Cardiac septum (tissue), 1 donor: Measurements from ENCODE around the gene WDR26. TPM values are rescaled to one million over a fixed set of nuclear protein-coding genes. Genes with fewer than 3 reads are reported as not detected.

Experiments used
- DNase-seq: peaks from one replicate; pipeline ENCODE4 v3.0.0-alpha.2; 2020; ENCODE audit warnings: low spot score
- intact Hi-C: fragments of 100-400 bp; cut with DNase I; formaldehyde crosslinking; loops from one replicate; pipeline ENCODE4 v1.14.0; 2022
- total RNA-seq: library from RNA; stranded (reverse); fragmentation: NEBNext Ultra II Directional; extraction: Animal tissue kit (Norgen Biotek cat#: 25700); gene quantifications from one replicate; pipeline ENCODE4 v1.2.1, GENCODE V29; 2021
- donor health status: DM: no; HTN: no; CAD: no.

The WDR26 gene
- total RNA-seq, 1 donor from 2014 or later = 61.8 TPM

DNA sequence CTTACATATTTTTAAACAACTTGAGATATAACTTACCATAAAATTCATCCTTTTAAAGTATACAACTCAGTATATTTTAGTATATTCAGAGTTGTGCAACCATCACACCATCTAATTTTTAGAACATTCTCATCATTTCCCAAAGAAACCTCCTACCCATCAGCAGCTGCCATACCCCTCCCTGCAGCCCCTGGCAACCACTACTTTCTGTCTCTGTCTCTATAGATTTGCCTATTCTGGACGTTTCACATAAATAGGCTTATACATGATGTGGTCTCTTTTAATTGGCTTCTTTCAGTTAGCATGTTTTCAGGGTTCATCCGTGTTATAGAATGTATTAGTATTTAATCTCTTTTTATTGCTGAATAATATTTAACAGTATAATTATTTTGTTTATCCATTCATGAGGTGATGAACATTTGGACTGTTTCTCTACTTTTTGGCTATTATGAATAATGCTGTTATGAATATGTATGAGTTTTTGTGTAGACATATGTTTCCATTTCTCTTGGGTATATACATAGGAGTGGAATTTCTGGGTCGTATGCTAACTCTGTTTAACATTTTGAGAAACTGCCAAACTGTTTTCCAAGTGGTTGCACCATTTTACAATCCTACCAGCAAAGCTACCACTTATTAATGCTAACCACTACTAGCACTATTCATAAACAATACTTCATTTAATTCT, 29.5 kb downstream of the WDR26 start:
- no peak for DNase-seq
- intact Hi-C loops = no loop called here

DNA sequence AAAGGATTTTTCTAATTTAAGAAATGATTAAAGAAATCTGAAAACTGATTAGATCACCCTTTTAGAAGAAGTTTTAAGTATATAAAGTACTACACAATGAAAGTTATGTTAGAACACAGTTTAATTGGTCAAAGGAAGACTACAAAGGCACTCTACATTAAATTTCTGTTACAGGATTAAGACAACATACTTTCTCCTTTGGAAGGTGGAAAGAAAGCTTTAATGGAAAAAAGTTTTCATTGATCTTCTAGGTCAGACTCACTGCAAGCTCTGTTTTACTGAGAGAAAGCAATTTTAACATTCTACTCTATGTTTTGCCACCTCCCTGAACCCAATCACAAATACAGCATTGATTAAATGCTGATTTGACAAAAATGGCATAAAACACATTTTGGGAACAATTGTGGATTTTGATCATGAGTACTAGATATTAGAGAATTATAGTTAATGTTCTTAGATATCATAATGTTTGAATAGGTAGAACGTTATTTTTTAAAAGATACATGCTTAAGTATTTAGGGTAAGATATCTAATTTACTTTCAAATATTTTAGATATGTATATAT, 32.0 kb downstream of the WDR26 start:
- no peak for DNase-seq
- intact Hi-C loops = no loop called here

DNA sequence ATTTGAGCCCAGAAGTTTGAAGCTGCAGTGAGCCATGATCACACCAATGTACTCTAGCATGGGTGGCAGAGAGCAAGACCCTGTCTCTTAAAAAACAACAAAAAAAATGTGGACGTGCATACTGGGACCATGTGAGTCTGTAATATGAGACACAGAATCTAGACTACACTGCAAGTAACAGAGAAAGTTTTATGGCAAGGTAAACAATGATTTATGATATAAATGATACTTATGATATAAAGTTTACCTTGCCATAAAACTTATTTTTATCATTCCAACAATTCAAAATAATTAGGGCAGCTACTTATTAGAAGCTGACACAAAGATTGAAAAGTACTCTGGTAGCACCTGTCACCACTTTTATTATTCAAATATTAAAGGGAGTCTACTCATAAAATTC, 34.7 kb downstream of the WDR26 start:
- intact Hi-C loops = no loop called here
- DNase-seq = no peak

DNA sequence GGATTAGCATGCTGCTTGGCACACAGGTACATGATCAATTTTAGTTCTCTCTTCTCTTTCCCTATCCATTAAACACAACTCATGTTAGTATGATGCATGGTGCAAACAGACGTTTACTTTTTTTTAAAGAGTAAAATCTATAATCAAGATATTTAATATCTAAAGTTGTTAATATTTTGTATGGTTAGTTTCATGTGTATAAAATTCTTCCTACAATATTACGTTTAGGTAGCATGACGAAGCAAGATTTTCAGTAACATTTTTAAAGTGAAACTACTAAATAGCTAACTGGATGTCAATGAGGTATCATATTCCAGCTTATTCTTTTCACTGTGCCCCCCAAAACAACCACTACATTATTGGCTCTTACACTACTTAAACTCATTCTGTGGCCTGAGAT, 41.3 kb downstream of the WDR26 start:
- no peak for DNase-seq
- intact Hi-C loops = no loop called here

DNA sequence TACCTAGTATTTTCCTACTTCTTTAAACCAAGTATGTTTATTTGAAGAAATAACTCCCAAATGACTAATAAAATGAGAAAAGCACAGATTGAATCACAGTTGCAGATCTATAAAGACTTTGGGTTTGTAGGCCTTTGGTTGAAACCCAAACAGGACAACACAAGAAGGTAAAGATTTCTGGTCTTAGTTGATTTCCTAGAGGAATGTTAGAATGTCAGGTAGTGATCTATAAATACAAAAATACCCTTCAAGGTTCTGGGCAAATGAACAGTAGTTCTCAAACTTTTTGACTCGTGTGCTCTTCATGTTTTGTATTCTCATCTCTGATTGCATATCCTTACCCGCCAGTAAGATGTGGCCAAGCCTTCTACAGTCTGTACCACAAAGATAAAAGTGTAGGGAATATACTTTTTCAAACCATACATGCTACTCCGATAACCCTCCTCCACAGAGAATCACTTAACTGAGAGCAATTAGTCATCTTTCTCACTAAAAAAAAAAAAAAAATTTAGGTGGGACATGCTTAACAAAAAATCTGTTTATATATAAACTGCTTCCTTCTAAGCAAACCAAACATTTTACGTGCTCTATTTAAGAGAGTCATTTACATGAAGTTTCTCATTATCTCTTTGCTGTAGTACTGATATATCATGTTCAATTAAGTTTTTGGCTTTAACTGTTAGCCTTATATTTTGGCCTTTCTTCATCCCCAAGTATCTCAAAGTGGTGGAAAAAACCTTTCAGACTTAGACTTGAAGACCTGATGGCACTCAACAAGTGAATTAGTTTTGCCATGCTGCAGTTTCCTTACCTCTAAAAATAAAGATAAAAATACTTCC, 42.0 kb downstream of the WDR26 start:
- DNase-seq = no peak
- intact Hi-C loops = no loop called here

DNA sequence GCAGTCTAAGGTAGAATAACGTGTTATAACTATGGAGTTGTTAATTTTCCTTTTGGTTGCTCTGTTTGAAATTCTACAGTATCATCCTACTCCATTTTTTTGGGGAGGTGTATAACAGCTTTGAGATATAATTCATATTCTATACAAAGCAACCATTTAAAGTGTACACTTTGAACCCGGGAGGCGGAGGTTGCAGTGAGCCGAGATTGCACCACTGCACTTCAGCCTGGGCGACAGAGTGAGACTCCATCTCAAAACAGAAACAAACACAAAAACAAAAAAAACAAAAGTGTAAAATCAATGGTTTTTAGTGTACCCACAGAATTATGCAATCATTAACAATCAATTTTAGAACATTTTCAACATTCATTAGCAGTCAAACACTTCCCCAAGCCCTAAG, 44.1 kb downstream of the WDR26 start:
- intact Hi-C loops = no loop called here
- DNase-seq = no peak

DNA sequence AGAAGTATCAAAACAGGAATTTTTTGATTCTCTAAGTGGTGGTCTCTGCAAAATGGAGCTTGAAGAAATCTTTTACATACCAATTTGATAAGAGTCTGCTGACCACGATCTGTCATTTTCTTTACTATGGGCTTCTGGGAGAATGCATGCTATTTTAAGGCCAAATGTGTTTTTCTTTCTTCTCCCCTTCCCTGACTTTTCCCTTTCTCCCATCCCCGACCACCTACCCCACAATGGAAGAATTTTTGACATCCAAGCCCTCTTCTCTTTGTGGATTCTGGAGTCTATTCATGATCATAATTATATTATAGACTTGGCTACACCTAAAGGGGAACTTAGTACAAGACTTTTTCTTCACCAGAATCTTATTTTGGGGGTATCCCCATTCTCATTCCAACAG, 46.7 kb downstream of the WDR26 start:
- intact Hi-C loops = no loop called here
- DNase-seq = no peak

DNA sequence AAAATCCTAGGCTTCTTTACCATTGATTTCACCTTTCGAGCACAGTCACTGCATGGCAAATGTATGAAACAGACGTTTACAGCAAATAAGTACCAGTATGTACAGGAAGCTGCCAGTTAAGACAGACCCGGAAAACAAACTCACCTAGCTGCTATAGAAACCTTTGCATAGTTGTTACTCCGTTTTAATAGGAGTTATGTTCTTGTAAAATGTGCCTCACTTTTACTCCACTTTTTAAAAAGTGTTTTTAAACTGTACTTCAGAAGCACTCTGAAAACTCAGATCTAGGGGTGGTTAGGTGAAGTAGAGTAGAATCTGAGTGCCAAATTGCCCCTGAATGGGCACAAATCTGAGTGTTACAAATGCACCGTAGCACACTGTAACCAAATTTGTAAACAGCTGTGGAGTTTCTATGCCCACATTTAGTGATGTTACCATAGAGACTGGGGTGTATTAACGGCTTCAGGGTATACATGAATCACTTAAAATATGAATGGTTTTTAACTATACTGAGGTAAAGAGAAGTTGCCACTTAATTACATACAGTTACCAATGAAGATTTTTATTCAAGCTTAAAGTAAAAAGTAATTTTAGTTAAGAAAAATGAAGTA, 47.2 kb downstream of the WDR26 start:
- intact Hi-C loops = no loop called here
- DNase-seq = no peak

DNA sequence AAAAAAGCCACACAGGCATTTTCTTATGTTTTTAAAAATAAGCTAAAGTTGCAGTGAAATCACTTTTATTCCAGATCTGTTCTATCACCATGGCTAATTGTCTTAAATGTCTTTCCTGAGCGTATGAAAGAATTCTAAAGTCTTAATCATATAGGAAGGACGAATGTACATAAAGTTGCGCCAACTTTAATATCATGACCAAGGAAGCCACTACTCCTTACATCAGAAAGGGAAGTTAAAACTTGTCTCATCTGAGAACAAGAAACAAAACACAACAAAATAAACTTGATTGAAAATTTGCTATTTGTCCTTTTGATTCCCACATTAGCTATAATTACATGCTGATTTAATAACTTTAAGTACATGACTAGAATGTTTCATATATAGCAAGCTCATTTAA, 51.4 kb downstream of the WDR26 start:
- DNase-seq = no peak
- intact Hi-C loops = no loop called here

DNA sequence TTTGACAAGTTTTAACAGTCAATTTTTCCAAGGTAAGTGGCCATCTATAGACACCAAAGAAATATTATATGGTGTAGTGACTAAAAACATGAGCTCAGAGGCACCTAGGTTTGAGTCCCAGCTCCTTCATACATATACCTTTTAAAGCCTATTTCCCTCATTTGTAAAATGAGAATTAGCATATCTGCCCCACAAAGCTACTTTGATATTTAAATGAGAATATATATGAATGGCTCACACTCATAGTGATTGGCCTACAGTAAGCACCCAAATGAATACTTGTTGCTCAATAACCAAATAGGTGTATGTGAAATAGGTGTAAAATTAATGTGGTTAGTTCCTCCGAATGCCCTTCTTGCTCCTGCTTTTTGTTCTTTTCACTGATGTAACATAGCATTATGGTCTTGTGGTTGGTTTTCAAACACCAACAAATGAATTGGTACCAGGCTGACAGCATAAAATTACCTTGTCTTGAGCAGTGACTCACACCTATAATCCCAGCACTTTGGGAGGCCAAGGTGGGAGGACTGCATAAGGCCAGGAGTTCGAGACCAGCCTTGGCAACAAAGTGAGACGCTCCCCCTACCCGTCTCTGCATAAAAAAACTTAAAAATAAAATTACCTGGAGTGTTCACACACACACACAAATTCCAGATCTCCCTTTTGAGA, 52.6 kb downstream of the WDR26 start:
- intact Hi-C loops = no loop called here
- no peak for DNase-seq

DNA sequence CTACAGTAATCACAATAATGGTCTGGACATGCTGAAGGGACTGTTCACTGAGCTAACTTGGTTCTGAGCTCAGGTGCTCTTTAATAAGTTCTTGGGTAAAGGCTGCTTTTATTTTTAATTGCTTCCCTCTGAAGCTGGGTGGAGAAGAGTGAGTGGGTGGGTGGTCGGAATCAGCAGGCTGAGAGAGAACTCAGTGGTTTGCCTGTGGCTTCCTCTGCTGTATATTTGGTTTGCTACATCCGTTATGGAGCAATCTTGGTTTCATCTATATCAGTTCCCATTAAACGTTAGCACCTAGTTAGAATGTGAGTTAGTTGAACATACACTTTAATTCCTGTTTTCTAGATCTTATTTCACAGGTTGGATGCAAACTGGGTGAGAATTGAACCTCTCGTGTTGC, 54.6 kb downstream of the WDR26 start:
- intact Hi-C loops = no loop called here
- DNase-seq = no peak

DNA sequence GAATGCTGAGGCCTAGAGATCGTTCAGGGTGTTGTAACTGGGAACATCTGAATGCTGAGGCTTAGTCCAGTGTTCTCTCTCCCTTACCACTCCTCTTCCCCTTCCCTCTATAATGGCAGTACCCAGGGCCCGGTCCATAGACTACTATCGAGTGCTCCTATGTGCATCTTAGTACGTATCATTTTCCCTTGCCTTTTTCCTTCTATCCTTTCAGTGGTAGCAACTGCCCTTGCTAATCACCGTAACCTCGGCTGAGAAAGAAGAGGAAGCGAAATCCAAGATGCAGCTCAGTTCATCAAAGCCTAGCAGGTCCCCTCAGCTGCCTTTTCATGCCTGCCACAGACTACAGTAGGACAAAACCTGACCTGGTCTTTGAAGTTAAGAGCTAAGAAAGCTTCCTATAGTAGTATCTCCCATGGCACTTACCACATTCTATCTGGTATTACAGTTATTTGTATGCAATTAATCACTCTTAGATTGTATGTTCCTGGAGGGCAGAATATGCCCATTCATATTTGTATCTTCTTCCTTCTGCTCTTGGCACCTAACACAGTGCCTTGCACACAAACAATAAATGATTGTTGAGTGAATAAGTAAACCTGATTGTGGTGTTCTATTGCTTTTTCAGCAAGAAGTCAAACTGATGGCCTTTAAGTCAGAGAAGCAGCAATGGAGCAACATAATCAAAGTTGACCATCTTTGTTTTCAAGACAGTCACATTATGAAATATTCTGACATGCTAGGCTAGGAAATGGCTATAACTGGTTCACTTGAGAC, 55.6 kb downstream of the WDR26 start:
- intact Hi-C loops = no loop called here
- no peak for DNase-seq

DNA sequence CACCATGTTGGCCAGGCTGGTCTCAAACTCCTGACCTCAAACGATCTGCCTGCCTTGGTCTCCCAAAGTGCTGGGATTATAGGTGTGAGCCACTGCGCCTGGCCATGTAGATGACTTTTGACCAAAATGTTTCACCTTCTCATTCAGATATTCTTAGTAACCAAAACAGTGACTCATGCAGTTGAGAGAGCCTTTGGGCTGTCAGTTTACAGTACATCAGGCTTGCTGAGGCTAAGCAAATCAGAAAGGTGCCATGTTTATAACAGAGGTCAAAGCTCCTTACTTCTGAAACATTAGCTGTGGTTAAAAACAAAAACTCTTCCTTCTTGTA, 57.0 kb downstream of the WDR26 start:
- no peak for DNase-seq
- intact Hi-C loops = no loop called here

DNA sequence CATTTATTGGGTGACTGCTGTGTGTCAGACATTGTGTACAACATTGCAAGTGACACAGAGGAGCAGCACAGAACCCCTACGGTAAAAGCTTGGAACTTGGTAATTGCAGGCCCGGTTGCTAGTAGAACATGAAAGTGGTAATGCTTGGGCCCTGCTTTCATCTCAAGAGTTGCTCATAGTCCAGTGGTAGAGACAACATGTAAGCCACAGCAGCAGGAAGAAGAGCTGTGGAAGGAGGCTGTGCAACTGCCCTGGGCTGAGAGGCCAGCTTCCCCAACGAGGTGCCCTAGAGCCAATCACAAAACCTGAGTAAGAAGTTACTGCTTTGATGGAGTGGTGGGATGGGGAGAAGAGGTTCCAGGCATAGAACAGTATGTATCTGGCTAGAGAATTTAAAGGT, 59.5 kb downstream of the WDR26 start:
- no peak for DNase-seq
- intact Hi-C loops = no loop called here

DNA sequence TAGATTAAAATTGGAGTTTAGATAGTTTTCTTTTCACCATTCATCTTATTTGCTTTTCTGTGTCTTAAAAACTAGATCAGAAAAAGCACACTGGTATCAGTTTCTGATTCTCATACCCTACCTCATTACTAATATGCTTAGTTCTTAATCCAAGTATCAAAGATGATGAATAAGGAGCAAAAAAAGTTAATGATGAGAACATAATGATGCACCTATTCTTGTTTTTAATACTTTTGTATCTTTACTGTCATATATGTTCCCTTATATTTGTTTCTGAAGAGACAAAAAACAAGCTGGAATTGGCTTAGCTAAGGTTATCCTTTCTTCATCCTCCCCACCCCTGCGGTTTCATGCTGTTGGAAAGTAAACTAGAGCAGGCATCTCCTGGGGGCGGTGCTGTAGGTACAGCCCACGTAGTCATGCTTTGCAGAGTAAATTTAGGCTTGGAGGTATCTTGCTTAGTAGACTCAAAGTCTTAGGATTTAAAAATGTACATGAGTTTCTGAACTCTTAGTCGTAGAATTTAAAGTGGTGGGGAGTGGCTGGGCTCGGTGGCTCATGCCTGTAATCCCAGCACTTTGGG, 61.5 kb downstream of the WDR26 start:
- no peak for DNase-seq
- intact Hi-C loops = no loop called here

DNA sequence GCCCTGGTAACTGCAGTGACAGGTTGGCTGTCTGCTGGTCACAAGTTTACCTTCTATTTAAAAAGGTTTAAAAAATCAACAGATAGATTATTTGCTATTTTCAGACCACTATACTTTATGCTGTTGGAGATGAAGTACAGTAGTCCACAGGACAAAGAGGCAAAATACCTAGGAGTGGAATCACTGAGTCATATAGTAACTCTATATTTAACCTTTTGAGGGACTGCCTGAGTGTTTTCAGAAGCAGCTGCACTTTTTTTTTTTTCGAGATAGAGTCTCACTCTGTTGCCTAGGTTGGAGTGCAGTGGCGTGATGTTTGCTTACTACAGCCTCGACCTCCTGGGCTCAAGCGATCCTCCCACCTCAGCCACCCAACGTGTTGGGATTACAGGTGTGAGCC, 66.2 kb downstream of the WDR26 start:
- DNase-seq = no peak
- intact Hi-C loops = no loop called here

DNA sequence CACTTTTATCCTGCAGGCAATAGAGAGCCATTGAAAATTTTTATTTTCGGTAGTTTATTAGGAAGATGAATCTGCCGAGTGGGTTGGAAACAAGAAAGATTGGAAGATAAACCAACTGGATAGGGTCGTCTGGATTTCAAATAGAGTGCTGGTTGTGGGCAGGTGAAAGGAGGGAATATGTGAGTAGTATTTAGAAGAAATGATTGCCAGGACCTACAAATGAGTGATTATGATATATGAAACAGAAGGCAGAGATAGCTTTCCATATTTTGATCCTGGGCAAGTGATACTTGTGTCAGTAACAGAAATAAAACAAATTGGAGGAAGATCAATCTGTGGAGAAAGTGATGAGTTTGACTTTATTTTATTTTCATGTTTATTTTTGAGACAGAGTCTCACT, 75.4 kb downstream of the WDR26 start:
- intact Hi-C loops = no loop called here
- DNase-seq = no peak

DNA sequence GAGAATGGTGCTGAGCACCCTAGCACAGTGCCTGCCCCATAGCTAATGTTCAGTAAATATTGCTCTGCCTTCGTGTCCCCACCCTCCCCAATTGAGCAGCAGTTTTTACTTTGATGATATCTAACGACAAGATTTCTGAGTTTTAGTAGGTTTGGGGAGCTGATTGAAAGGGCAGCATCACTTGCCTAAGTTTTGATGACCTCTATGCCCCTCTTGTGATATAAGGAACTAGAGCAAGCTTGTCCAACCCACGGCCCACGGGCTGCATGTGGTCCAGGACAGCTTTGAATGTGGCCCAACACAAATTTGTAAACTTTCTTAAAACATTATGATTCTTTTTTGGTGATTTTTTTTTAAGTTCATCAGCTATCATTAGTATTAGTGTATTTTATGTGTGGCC, 76.4 kb downstream of the WDR26 start:
- intact Hi-C loops = no loop called here
- DNase-seq = no peak

DNA sequence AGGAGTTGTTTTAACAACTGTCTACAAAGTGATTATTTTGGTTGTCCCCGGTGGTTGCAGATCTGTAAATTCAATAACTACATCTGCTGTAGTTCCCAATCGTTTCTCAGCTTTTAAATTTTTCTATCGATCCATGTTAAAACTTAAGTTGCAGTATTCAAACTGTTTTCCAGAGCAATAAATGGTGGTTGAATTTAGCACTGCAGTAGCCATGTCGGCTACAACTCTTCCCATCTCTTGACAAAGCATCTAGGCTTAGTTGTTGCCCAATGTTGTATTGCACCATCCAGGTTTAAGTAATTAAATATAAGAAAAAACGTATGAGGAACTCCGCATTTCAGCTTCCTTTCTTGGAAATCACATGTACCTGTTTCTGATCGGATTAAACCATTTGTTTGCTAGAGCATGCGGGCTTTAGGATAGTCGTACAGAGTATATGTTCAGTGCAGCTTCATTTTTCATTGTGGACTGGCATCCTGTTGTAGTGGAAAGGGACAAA, 76.9 kb downstream of the WDR26 start:
- intact Hi-C loops = loop anchor here (2.0 kb wide), 2 partner anchors 27 to 99 kb away; partner anchors contain the start of gene NVL
- no peak for DNase-seq
